ENCODE results near the gene STXBP1. TPM values are rescaled to one million over a fixed set of nuclear protein-coding genes. Genes with fewer than 3 reads are reported as not detected.

Gene STXBP1
- total and polyA plus RNA-seq, 9 of the 15 experiments (the other 6 are each of a cell fraction or from before 2014, with no cell fraction given) = 4.6 to 35.1 (median 9.7) TPM

DNA sequence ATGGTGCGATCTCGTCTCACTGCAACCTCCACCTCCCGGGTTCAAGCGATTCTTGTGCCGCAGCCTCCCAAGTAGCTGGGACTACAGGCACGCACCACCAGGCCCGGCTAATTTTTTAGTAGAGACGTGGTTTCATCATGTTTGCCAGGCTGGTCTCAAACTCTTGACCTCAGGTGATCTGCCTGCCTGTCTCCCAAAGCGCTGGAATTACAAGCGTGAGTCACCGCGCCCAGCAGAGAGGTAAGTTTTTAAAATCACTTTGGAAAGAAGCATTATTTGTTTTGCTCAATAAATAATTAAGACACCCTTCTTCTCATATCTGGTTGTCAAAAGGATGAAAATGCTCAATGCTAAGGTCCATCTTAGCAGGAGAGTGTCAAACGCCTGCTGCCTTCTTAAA, 48.5 kb upstream of the STXBP1 start (continued):
- TF ChIP-seq NR0B1 (IDR thresholded peaks at IDR 0.05; ENCODE audit: partially characterized antibody) (no peak), ZNF165 (CRISPR knock-in tag; IDR thresholded peaks at IDR 0.05; ENCODE audit: borderline replicate concordance) (no peak), GTF2F1 (IDR thresholded peaks at IDR 0.05; ENCODE audit: low read depth, low read length) (no peak), FOXP1 (CRISPR knock-in tag; IDR thresholded peaks at IDR 0.05) (no peak)

DNA sequence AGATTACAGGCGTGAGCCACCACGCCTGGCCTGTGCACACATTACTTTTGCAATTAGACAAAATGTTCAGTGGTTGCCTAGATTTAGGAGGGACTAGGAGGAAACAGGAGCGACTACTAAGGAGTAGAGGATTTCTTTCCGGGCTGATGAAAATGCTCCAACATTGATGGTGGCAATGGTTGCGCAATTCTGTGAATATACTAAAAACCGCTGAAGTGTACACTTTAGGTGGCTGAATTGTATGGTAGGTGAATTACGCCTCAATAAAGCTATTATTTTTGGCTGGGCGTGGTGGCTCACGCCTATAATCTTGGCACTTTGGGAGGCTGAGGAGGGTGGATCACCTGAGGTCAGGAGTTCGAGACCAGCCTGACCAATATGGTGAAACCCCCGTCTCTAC, 46.8 kb upstream of the STXBP1 start:
- no peak for DNase-seq (ENCODE audit: extremely low read depth in 1 of 4, low spot score in 3 of 4)
- intact Hi-C loops (cut with micrococcal nuclease) = no loop called here
- H3K27me3 ChIP-seq (ENCODE audit: control insufficient read depth in 2 of 2, insufficient read depth in 2 of 2, low read length in 2 of 2) = no peaks in the 10 kb centered on the region
- H3K27ac ChIP-seq (ENCODE audit: extremely low read depth, low read depth, low read length) = no peak overlapping the region
- H4K20me1 ChIP-seq (replicated peaks; ENCODE audit: control insufficient read depth, insufficient read depth, low read length) = peaks cover 20% of the 10 kb centered on the region
- no peaks in the 10 kb centered on the region for H3K9me3 ChIP-seq (replicated peaks; ENCODE audit: control insufficient read depth, insufficient read depth, low read depth, low read length)
- in situ Hi-C loops (cut with MboI) = no loop called here
- peaks cover 41 to 57% of the 10 kb centered on the region in 2 experiments for H3K4me1 ChIP-seq (replicated peaks in 1 of 2; ENCODE audit: control insufficient read depth in 2 of 2, insufficient read depth in 2 of 2, low read length in 2 of 2)
- no peak overlapping the region for H3K4me3 ChIP-seq
- no peak overlapping the region for H3K9ac ChIP-seq (ENCODE audit: insufficient read depth in 1 of 2, low read depth in 2 of 2, low read length in 2 of 2)
- ChIA-PET CTCF (ENCODE audit: low intra/inter-chr PET ratio) (no interaction called here), POLR2A (interaction anchor here (0.6 to 0.9 kb wide), 3 partner anchors 10 to 42 kb away, joined by 3 to 4 read pairs (median 3); no protein-coding TSS in a partner anchor)
- TF ChIP-seq CEBPG (CRISPR knock-in tag; IDR thresholded peaks at IDR 0.05) (peak; percentile 83), CEBPG (tag; conservative IDR thresholded peaks at IDR 0.05 in 1 of 2, IDR thresholded peaks at IDR 0.05 in 1 of 2) (peak; percentile 81 to 97), ZC3H11A (IDR thresholded peaks at IDR 0.05; ENCODE audit: low read depth, low read length) (no peak), CEBPB (tag; IDR thresholded peaks at IDR 0.05) (peak; percentile 98)
- TF ChIP-seq, protein P1, sequence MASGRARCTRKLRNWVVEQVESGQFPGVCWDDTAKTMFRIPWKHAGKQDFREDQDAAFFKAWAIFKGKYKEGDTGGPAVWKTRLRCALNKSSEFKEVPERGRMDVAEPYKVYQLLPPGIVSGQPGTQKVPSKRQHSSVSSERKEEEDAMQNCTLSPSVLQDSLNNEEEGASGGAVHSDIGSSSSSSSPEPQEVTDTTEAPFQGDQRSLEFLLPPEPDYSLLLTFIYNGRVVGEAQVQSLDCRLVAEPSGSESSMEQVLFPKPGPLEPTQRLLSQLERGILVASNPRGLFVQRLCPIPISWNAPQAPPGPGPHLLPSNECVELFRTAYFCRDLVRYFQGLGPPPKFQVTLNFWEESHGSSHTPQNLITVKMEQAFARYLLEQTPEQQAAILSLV (tag; IDR thresholded peaks at IDR 0.05) = peak; percentile 70; the same call in 1 of the 2 replicates
- no peak overlapping the region for H2AFZ ChIP-seq (ENCODE audit: low read depth, low read length)
- no peak for FAIRE-seq
- H3K9me1 ChIP-seq (ENCODE audit: control insufficient read depth, insufficient read depth, low read length) = peaks cover 7% of the 10 kb centered on the region
- H3K4me2 ChIP-seq (ENCODE audit: insufficient read depth, low read length) = no peak overlapping the region
- no peak for ATAC-seq
- 89% methylated on average over 11 of the region's 11 CpGs for WGBS (ENCODE audit: insufficient coverage, low coverage, missing lambda C conversion rate)
- BruUV-seq (replicated peaks) = no TSS peak
- H3K79me2 ChIP-seq (ENCODE audit: control insufficient read depth, insufficient read depth, low read length) = peaks cover 79% of the 10 kb centered on the region
- H3K36me3 ChIP-seq (ENCODE audit: control insufficient read depth, insufficient read depth, low read length) = peaks cover 43% of the 10 kb centered on the region; the same call in 2 of the 3 replicates

Measured in K562 (cell line).